H9 (cell line): ENCODE data around the gene SIGLEC5. TPM values are rescaled to one million over a fixed set of nuclear protein-coding genes. Genes with fewer than 3 reads are reported as not detected.
"Not testable (repeated sequence)": the region's sequence is repeated elsewhere in the genome, so short reads cannot be mapped to it uniquely, and the experiment has no call there.

Experiments
- DNase-seq: peaks from one replicate; pipeline ENCODE4 v3.0.0-alpha.2; 2017
- H2AFZ ChIP-seq: one replicate; pipeline ENCODE4 v1.6.1; 2013; ENCODE audit warnings: mild to moderate bottlenecking, low read length, control low read depth, moderate library complexity
- H2AK5ac ChIP-seq: 2 replicates; pipeline ENCODE4 v1.6.1; 2013; ENCODE audit warnings: low read length, control low read depth, mixed read lengths; ENCODE audit not compliant: insufficient read length
- H2BK120ac ChIP-seq: one replicate; pipeline ENCODE4 v1.6.1; 2013; ENCODE audit warnings: low read depth, mild to moderate bottlenecking, low read length, control low read depth, inconsistent platforms; ENCODE audit not compliant: poor library complexity, severe bottlenecking
- H2BK12ac ChIP-seq: 2 replicates; pipeline ENCODE4 v1.6.1; 2013; ENCODE audit warnings: low read length, control low read depth, mixed read lengths, low read depth; ENCODE audit not compliant: insufficient read length
- H2BK15ac ChIP-seq: 2 replicates; pipeline ENCODE4 v1.6.1; 2013; ENCODE audit warnings: low read depth, low read length, control low read depth
- H2BK20ac ChIP-seq: one replicate; pipeline ENCODE4 v1.6.1; 2013; ENCODE audit warnings: low read depth, mild to moderate bottlenecking, low read length, control low read depth, inconsistent platforms; ENCODE audit not compliant: poor library complexity, severe bottlenecking
- H2BK5ac ChIP-seq: 2 replicates; pipeline ENCODE4 v1.6.1; 2013; ENCODE audit warnings: low read length, control low read depth, mixed read lengths; ENCODE audit not compliant: insufficient read length
- H3K14ac ChIP-seq: 2 replicates; pipeline ENCODE4 v1.6.1; 2013; ENCODE audit warnings: low read length, control low read depth; ENCODE audit not compliant: insufficient read depth
- H3K18ac ChIP-seq: 2 replicates; pipeline ENCODE4 v1.6.1; 2013; ENCODE audit warnings: low read depth, mild to moderate bottlenecking, mixed read lengths, low read length, control low read depth; ENCODE audit not compliant: insufficient read length
- H3K23ac ChIP-seq: 2 replicates; pipeline ENCODE4 v1.6.1; 2013; ENCODE audit warnings: low read length, control low read depth, mixed read lengths, low read depth; ENCODE audit not compliant: insufficient read length
- H3K23me2 ChIP-seq: 2 replicates; pipeline ENCODE4 v1.6.1; 2013; ENCODE audit warnings: low read depth, mild to moderate bottlenecking, mixed read lengths, low read length, control low read depth; ENCODE audit not compliant: insufficient read length, poor library complexity, severe bottlenecking
- H3K27ac ChIP-seq: 2 replicates; pipeline ENCODE4 v1.5.1; 2013; ENCODE audit warnings: low read length, control low read depth, mixed read lengths, low read depth; ENCODE audit not compliant: insufficient read length
- H3K27me3 ChIP-seq: 2 replicates; pipeline ENCODE4 v1.6.1; 2013; ENCODE audit warnings: low read length, control low read depth, inconsistent platforms; ENCODE audit not compliant: insufficient read depth
- H3K4ac ChIP-seq: 2 replicates; pipeline ENCODE4 v1.6.1; 2013; ENCODE audit warnings: low read depth, mild to moderate bottlenecking, control low read depth, inconsistent platforms, low read length, moderate library complexity
- H3K4me1 ChIP-seq: 2 replicates; pipeline ENCODE4 v1.6.1; 2013; ENCODE audit warnings: low read length, control low read depth, inconsistent platforms; ENCODE audit not compliant: insufficient read depth
- H3K4me2 ChIP-seq: 2 replicates; pipeline ENCODE4 v1.6.1; 2013; ENCODE audit warnings: low read length, control low read depth, mixed read lengths; ENCODE audit not compliant: insufficient read length, insufficient read depth
- H3K56ac ChIP-seq: 2 replicates; pipeline ENCODE4 v1.6.1; 2013; ENCODE audit warnings: low read depth, mild to moderate bottlenecking, mixed read lengths, low read length, control low read depth; ENCODE audit not compliant: insufficient read length
- H3K79me1 ChIP-seq: 2 replicates; pipeline ENCODE4 v1.6.1; 2013; ENCODE audit warnings: low read depth, mild to moderate bottlenecking, moderate library complexity, low read length, control low read depth, inconsistent platforms; ENCODE audit not compliant: insufficient read depth, poor library complexity, severe bottlenecking
- H3K79me2 ChIP-seq: 2 replicates; pipeline ENCODE4 v1.6.1; 2013; ENCODE audit warnings: low read length, control low read depth, inconsistent platforms; ENCODE audit not compliant: insufficient read depth
- H3K9ac ChIP-seq: 2 replicates; pipeline ENCODE4 v1.6.1; 2013; ENCODE audit warnings: low read length, control low read depth, mixed read lengths; ENCODE audit not compliant: insufficient read length; ENCODE audit errors: extremely low read depth
- H3K9me3 ChIP-seq: one replicate; pipeline ENCODE4 v1.6.1; 2013; ENCODE audit warnings: low read depth, low read length, inconsistent platforms; ENCODE audit not compliant: control insufficient read depth
- H3T11ph ChIP-seq: one replicate; pipeline ENCODE4 v1.6.1; 2013; ENCODE audit warnings: mild to moderate bottlenecking, low read length, control low read depth, inconsistent platforms
- H4K20me1 ChIP-seq: one replicate; pipeline ENCODE4 v1.6.1; 2013; ENCODE audit not compliant: control insufficient read depth, insufficient read length, insufficient read depth
- H4K5ac ChIP-seq: 2 replicates; pipeline ENCODE4 v1.6.1; 2013; ENCODE audit warnings: low read depth, mild to moderate bottlenecking, mixed read lengths, low read length, control low read depth; ENCODE audit not compliant: insufficient read length
- H4K8ac ChIP-seq: replicated peaks from 2 replicates; pipeline ENCODE4 v1.6.1; 2013; ENCODE audit warnings: low read length, control low read depth, mixed read lengths, low read depth; ENCODE audit not compliant: insufficient read length
- H4K91ac ChIP-seq: 2 replicates; pipeline ENCODE4 v1.6.1; 2013; ENCODE audit warnings: low read depth, mild to moderate bottlenecking, moderate library complexity, mixed read lengths, low read length, control low read depth; ENCODE audit not compliant: insufficient read length
- H3K27ac Mint-ChIP-seq, 3 experiments: 2 replicates in 2 of 3; 3 replicates in 1 of 3; pipeline ENCODE4 v1.8.0; 2020 to 2021; ENCODE audit warnings: mixed read lengths in 3 of 3, mild to moderate bottlenecking in 1 of 3, moderate library complexity in 1 of 3
- H3K27me3 Mint-ChIP-seq: 2 replicates; pipeline ENCODE4 v1.8.0; 2021; ENCODE audit warnings: low read depth, mild to moderate bottlenecking, moderate library complexity, mixed read lengths
- H3K36me3 Mint-ChIP-seq, 3 experiments: 2 replicates in 2 of 3; 3 replicates in 1 of 3; pipeline ENCODE4 v1.8.0; 2020 to 2021; ENCODE audit warnings: low read depth in 3 of 3, mixed read lengths in 3 of 3; ENCODE audit not compliant: insufficient read depth in 1 of 3
- H3K4me1 Mint-ChIP-seq, 2 experiments: 2 replicates each; pipeline ENCODE4 v1.8.0; 2020; ENCODE audit warnings: mixed read lengths in 2 of 2
- H3K4me3 Mint-ChIP-seq, 2 experiments: 2 replicates in 1 of 2; 3 replicates in 1 of 2; pipeline ENCODE4 v1.8.0; 2020 to 2021; ENCODE audit warnings: mild to moderate bottlenecking in 2 of 2, mixed read lengths in 2 of 2, moderate library complexity in 1 of 2
- H3K9me3 Mint-ChIP-seq, 2 experiments: 2 replicates in 1 of 2; 3 replicates in 1 of 2; pipeline ENCODE4 v1.8.0; 2020; ENCODE audit warnings: mild to moderate bottlenecking in 2 of 2, mixed read lengths in 2 of 2, moderate library complexity in 1 of 2
- WGBS: extraction: QIAGEN DNeasy Blood & Tissue Kit; methylation state at CpG from one replicate; pipeline ENCODE4 v1.1.7; 2013; ENCODE audit warnings: missing lambda C conversion rate, low lambda C conversion rate, mixed read lengths; ENCODE audit not compliant: insufficient read length; ENCODE audit errors: extremely low coverage; 5-methylcytosine and 5-hydroxymethylcytosine counted together
- total RNA-seq: library from RNA; stranded (reverse); gene quantifications from 2 replicates; pipeline ENCODE4 v1.2.1, GENCODE V29; 2021
- TF ChIP-seq, protein P1 (sequence below): fragments of 200-600 bp; sonication (generic); conservative IDR thresholded peaks from 3 replicates; pipeline ENCODE4 v1.8.0; 2021; ENCODE audit warnings: antibody characterized with exemption, mild to moderate bottlenecking

The SIGLEC5 gene
- total RNA-seq, 1 experiment from 2014 or later = not detected

DNA sequence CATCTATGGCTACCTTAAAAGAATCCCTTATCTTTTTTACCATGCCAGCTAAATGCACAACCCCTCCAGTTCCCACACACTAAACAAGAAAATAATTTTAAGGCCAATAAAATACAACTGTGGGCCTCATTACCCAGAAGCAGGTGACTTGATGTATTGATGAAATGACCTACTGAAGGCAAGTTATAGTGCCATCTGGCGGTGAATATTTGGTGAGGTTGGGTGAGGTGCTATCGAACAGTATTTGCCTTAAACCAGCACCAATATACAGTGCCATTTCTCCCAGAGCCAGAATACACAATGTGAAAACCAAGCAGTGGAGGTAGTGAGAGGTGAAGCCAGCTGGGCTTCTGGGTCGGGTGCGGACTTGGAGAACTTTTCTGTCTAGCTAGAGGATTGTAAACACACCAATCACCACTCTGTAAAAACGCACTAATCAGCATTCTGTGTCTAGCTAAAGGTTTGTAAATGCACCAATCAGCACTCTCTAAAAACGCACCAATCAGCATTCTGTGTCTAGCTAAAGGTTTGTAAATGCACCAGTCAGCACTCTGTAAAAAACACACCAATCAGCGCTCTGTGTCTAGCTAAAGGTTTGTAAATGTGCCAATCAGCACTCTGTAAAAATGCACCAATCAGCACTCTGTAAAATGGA is 45.8 kb upstream of the SIGLEC5 start:
- TF ChIP-seq, protein P1, sequence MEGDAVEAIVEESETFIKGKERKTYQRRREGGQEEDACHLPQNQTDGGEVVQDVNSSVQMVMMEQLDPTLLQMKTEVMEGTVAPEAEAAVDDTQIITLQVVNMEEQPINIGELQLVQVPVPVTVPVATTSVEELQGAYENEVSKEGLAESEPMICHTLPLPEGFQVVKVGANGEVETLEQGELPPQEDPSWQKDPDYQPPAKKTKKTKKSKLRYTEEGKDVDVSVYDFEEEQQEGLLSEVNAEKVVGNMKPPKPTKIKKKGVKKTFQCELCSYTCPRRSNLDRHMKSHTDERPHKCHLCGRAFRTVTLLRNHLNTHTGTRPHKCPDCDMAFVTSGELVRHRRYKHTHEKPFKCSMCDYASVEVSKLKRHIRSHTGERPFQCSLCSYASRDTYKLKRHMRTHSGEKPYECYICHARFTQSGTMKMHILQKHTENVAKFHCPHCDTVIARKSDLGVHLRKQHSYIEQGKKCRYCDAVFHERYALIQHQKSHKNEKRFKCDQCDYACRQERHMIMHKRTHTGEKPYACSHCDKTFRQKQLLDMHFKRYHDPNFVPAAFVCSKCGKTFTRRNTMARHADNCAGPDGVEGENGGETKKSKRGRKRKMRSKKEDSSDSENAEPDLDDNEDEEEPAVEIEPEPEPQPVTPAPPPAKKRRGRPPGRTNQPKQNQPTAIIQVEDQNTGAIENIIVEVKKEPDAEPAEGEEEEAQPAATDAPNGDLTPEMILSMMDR = peak; percentile 67; the same call in 2 of the 3 replicates
- not testable (repeated sequence) for H3K79me1 ChIP-seq, H3K79me2 ChIP-seq, H3K18ac ChIP-seq, H4K5ac ChIP-seq, H3K4me1 ChIP-seq, H4K8ac ChIP-seq, H4K20me1 ChIP-seq, H3K4me3 Mint-ChIP-seq, H2BK20ac ChIP-seq, H3K4me1 Mint-ChIP-seq, H3K27ac Mint-ChIP-seq, H3K23ac ChIP-seq, DNase-seq, H2AFZ ChIP-seq, H4K91ac ChIP-seq, H2AK5ac ChIP-seq, H3T11ph ChIP-seq, H3K9me3 ChIP-seq, H3K27me3 ChIP-seq, H3K27ac ChIP-seq, H3K36me3 Mint-ChIP-seq, H3K4me2 ChIP-seq, H2BK5ac ChIP-seq, H3K14ac ChIP-seq, H2BK120ac ChIP-seq, H3K56ac ChIP-seq, H2BK15ac ChIP-seq, H2BK12ac ChIP-seq, H3K23me2 ChIP-seq, H3K4ac ChIP-seq, H3K9ac ChIP-seq
- WGBS = no CpG with 5 or more reads among the region's 7 CpGs
- Mint-ChIP-seq H3K9me3 (peaks cover 8 to 50% of the 10 kb centered on the region in 2 experiments), H3K27me3 (peaks cover 24% of the 10 kb centered on the region)
